ENCODE data around the gene USP17L12.
"Not testable (repeated sequence)": the region's sequence is repeated elsewhere in the genome, so short reads cannot be mapped to it uniquely, and the experiment has no call there.

- TF ChIP-seq MLX (CRISPR knock-in tag; conservative IDR thresholded peaks at IDR 0.05); STAG1 (CRISPR knock-in tag; IDR thresholded peaks at IDR 0.05; ENCODE audit: borderline replicate concordance); RAD21 (CRISPR knock-in tag; conservative IDR thresholded peaks at IDR 0.05 in 1 of 2, IDR thresholded peaks at IDR 0.05 in 1 of 2); ZFP1 (CRISPR knock-in tag; IDR thresholded peaks at IDR 0.05); FOXA1 (IDR thresholded peaks at IDR 0.05; ENCODE audit: borderline replicate concordance); DNMT1 (IDR thresholded peaks at IDR 0.05); MAX (CRISPR knock-in tag; IDR thresholded peaks at IDR 0.05); ZNF707 (CRISPR knock-in tag; conservative IDR thresholded peaks at IDR 0.05); BCOR (IDR thresholded peaks at IDR 0.05); POLR2AphosphoS2 (IDR thresholded peaks at IDR 0.05; ENCODE audit: low read length); CTCF (IDR thresholded peaks at IDR 0.05 in 2 of 3, conservative IDR thresholded peaks at IDR 0.05 in 1 of 3; ENCODE audit: insufficient read depth in 2 of 3, low read depth in 1 of 3, low read length in 3 of 3): not testable (repeated sequence)
Measured at GRCh38 chr4:9262572-9262971, 42.6 kb downstream of the USP17L12 start, which contains the start of gene USP17L21.

Data from K562 (cell line).